Islet precursor cell (in vitro differentiated cells): ENCODE measurements around the gene TMEM151B.
"Not testable (repeated sequence)": the region's sequence is repeated elsewhere in the genome, so short reads cannot be mapped to it uniquely, and the experiment has no call there.

Experiments used
- DNase-seq: peaks from one replicate; pipeline ENCODE4 v3.0.0-alpha.2; 2018

The TMEM151B gene

DNA sequence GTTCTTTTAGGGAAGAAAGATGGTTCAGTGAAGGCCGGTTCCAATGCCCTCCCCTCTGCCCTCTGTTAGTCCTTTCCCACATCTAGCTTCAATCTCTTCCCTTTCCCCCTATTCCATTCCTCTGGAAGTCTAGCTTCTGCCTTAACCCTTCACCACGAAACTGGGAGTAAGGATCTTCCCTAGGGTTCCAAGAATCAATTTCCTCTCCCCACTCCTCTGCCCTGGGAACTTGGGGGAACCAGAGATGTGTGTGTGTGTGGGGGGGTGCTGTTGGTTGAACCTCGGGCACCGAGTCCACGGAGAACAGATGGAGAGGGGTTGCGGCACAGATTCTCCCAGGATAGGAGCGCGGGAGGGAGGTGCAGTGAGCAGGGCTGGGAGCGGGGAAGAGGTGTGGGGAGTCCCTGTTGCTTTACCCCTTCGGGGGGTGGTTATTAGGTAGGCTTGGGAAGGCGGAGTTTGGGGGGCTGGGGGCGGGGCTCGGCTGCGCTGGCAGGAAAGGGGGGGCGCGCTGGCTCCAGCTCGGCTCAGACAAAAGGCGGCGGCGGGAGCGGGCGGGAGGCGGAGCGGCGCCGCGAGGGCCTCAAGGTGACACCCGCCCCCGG, at the start of gene TMEM151B:
TSS of gene TMEM151B (plus strand) at position 530 of the 605 bp plus-strand sequence. CDS start 293 bp downstream, outside the sequence.
- no peak for DNase-seq

DNA sequence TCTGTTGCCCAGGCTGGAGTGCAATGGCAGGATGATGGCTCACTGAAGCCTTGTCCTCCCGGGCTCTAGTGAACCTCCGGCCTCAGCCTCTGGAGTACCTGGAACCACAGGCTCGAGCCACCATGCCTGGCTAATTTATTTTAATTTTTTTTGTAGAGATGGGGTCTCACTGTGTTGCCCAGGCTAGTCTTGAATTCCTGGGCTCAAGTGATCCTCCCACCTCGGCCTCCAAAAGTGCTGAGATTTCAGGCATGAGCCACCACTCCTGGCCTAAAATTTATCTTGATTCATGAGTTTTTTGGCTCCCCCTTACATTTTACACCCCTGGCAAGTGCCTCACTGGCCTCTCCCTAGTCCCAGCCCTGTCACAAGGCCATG, 49.3 kb upstream of the TMEM151B start:
- no peak for DNase-seq

GRCh38 chr6:44221291-44221960, 48.8 kb upstream of the TMEM151B start:
- peak; percentile 87 for DNase-seq

DNA sequence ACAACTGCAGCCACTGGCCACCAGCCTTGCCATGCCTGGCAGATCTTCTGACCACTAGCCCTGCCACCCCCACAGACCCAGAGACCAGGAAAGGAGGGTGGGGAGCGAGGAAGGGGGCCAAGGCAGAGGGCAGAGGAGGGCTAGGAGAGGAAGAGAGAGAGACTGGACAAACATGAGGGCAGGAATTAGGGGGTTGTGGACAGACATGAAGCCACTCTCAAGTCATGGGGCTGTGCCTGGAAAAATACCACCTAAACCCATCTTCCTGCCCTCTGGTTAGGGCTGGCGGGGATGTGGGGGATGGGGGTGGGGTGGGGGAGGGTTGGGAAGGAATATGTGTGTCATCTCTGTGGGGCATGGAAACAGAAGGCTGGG, 48.3 kb upstream of the TMEM151B start:
- no peak for DNase-seq

DNA sequence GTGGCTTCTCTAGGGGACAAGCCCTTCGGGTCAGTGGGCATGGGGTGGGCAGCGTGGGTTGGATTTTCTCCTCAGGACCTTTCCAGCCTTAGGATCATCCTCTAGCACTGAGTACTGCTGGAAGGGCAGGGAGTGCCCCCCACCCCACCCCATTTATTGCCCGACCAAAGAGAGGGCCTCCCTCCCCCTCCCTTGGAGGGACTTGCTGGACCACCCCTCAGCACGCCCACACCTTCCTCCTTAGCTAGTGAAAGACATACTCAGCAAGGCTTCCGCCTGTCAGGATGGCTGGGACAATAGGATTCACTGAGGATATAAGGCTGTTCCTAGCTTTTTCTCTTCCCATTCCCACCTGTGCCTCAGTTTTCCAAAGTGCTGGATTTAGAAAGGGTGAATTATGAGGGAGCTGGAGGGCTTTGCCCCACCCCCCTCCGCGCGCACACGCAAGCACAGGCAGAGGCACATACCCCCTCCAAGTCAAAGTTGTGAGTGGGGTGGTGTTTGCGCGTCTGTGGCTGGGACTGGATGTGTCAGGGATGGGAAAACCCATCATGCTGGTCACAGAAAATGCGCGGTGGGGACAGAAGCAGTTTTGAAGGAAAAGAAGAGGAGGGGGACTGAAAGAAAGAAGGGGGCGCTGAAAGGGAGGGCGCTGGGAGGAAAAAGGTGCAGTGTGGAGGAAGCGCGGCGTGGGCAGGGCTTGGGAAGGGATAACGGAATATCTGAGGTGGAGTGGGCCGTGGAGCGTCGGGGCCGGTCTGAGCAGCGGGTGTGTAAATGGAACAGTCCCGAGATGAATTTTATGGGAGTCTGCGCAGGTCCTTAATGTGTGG, 47.5 kb upstream of the TMEM151B start:
- DNase-seq: no peak

GRCh38 chr6:44223319-44224028, 46.8 kb upstream of the TMEM151B start, which contains the start of gene SLC29A1:
Gene SLC29A1, plus strand, starts transcription at chr6:44223595. Its CDS starts 3,719 bp downstream, at chr6:44227314.
- DNase-seq: peak; percentile 86

GRCh38 chr6:44224029-44224964, 46.0 kb upstream of the TMEM151B start:
- DNase-seq: peak; percentile 41

GRCh38 chr6:44224965-44225305, 45.3 kb upstream of the TMEM151B start:
- no peak for DNase-seq

- DNase-seq: peak; percentile 45
These were observed 44.5 kb upstream of the TMEM151B start for GRCh38 chr6:44225579-44226325.

DNA sequence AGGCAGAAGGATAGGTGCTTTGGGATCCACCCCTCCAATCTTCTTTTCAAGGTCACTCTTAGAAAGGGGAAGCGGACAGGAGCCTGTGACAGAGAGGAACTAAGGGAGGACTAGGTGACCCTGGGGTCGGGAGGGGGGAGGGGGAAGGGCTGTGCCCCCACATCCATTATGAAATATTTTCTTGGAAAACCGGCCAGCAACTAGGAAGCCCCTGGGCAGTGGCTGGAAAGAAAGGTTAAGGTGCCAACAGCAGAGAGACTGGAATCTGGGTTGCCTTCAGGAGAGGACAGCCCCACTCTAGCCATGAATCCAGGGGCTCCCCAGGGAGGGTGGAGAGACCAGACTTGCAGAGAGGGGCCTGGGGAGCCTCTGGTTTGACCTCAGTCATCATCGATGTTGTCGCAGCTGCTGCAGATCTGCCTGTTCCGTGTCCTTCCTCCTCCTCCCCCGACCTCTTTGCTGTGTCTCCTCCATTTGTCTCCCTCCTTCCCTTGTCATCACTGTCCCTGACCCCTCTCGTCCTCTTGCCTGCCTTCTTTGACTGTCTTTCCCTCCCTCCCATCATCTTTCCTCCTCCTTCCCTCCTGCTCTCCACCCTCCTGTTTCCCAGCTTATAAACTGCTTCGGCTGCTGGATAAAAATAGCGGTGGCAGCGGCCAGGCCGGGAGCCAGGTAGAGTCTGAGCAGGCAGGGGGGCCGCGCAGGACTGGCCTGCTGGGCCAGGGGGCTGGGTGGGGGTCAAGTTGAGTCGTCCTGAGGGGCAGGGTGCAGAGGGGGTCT, 43.7 kb upstream of the TMEM151B start:
- DNase-seq: peak; percentile 54

GRCh38 chr6:44227148-44227793, 43.0 kb upstream of the TMEM151B start:
- DNase-seq: no peak

GRCh38 chr6:44228031-44228430, 42.2 kb upstream of the TMEM151B start:
- DNase-seq: no peak

- no peak for DNase-seq
These were observed 41.8 kb upstream of the TMEM151B start for GRCh38 chr6:44228433-44228832.

GRCh38 chr6:44228836-44229235, 41.4 kb upstream of the TMEM151B start:
- no peak for DNase-seq

- no peak for DNase-seq
These were observed 40.7 kb upstream of the TMEM151B start for GRCh38 chr6:44229376-44230033.

- DNase-seq: no peak
These were observed 40.1 kb upstream of the TMEM151B start for GRCh38 chr6:44230034-44230675.

DNA sequence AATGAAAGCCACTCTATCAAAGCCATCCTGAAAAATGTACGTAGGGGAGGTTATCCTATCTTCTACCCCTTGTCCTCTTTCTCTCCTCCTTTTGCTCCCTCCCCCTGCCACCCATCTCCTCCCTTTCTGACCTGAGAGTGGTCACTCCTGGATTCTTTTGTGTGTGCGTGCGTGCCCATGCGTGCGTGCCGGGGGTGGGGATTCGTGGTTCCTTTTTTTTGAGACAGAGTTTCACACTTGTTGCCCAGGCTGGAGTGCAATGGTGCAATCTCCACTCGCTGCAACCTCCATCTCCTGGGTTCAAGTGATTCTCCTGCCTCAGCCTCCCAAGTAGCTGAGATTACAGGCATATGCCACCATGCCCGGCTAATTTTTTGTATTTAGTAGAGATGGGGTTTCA, 38.8 kb upstream of the TMEM151B start:
- DNase-seq: not testable (repeated sequence)

DNA sequence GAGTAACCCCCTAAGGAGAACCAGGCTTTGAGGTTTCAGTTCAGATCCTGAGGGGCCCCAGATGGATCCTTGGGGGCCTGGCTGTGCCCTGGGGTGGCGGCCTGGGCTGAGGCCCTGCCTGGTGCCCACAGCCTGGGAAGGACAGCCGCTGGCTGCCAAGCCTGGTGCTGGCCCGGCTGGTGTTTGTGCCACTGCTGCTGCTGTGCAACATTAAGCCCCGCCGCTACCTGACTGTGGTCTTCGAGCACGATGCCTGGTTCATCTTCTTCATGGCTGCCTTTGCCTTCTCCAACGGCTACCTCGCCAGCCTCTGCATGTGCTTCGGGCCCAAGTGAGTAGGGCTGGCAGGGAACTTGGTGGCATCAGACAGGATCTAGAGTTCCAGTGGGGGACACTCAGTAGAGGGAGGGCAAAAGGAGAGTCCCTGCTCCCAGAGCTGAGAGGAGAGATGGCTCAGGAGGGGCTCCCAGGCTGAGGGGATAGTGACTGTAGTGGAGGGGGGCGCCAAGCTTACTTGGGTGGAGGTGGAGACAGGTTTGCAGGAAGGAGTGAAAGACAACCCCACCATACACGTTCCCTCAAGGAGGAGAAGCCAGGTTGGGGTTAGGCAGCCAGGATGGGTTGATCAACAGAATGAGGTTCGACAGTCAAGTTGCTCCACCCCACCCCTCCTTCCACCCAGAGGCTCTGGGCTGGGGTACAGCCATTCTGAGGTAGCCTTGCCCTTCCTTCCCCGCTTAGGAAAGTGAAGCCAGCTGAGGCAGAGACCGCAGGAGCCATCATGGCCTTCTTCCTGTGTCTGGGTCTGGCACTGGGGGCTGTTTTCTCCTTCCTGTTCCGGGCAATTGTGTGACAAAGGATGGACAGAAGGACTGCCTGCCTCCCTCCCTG, 37.3 kb upstream of the TMEM151B start:
- DNase-seq: no peak
